Measurements from ENCODE around the gene RRBP1.

RRBP1 gene

DNA sequence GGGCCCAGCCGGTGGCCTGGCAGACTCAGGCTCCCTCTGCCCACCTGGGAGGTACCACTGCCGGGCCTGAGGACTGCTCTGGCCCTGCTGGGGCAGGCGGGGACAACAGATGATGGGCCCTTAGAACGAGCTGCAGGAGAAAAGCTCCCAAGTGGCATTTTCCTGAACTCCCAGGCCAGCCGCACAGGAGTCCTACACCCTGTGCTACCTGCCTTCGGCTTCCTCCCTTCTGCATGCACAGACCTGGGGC is 70.8 kb downstream of the RRBP1 start:
- H3K4me2 ChIP-seq (ENCODE audit: low read length) = no peak overlapping the region
- TF ChIP-seq EZH2 (IDR thresholded peaks at IDR 0.05; ENCODE audit: borderline replicate concordance, low read length) = no peak
- TF ChIP-seq, protein P1, sequence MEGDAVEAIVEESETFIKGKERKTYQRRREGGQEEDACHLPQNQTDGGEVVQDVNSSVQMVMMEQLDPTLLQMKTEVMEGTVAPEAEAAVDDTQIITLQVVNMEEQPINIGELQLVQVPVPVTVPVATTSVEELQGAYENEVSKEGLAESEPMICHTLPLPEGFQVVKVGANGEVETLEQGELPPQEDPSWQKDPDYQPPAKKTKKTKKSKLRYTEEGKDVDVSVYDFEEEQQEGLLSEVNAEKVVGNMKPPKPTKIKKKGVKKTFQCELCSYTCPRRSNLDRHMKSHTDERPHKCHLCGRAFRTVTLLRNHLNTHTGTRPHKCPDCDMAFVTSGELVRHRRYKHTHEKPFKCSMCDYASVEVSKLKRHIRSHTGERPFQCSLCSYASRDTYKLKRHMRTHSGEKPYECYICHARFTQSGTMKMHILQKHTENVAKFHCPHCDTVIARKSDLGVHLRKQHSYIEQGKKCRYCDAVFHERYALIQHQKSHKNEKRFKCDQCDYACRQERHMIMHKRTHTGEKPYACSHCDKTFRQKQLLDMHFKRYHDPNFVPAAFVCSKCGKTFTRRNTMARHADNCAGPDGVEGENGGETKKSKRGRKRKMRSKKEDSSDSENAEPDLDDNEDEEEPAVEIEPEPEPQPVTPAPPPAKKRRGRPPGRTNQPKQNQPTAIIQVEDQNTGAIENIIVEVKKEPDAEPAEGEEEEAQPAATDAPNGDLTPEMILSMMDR (IDR thresholded peaks at IDR 0.05; ENCODE audit: low read length) = no peak
- H3K27me3 ChIP-seq (ENCODE audit: insufficient read depth, low read length) = no peaks in the 10 kb centered on the region
- H3K36me3 ChIP-seq (ENCODE audit: insufficient read depth, low read length) = 0 out of 2 replicates have a peak, but pooled peaks cover 5% of the 10 kb centered on the region
- H3K4me3 ChIP-seq (ENCODE audit: low read depth, low read length, poor library complexity, severe bottlenecking) = no peak overlapping the region
- H3K9ac ChIP-seq (ENCODE audit: low read length) = no peak overlapping the region
- H4K20me1 ChIP-seq (ENCODE audit: insufficient read depth, low read length) = no peaks in the 10 kb centered on the region
- H3K79me2 ChIP-seq (ENCODE audit: insufficient read depth, low read length) = no peaks in the 10 kb centered on the region
- H3F3A ChIP-seq (ENCODE audit: insufficient read depth, low read length) = no peaks in the 10 kb centered on the region
- H3K9me3 ChIP-seq (ENCODE audit: low read length) = no peaks in the 10 kb centered on the region
- H3K27ac ChIP-seq (ENCODE audit: low read depth, low read length, poor library complexity, severe bottlenecking) = no peak overlapping the region
- H3K4me1 ChIP-seq (ENCODE audit: insufficient read depth, low read length, severe bottlenecking) = no peaks in the 10 kb centered on the region
- H2AFZ ChIP-seq (ENCODE audit: low read length) = no peak overlapping the region
- H3K9me2 ChIP-seq (ENCODE audit: low read depth, low read length) = no peaks in the 10 kb centered on the region

DNA sequence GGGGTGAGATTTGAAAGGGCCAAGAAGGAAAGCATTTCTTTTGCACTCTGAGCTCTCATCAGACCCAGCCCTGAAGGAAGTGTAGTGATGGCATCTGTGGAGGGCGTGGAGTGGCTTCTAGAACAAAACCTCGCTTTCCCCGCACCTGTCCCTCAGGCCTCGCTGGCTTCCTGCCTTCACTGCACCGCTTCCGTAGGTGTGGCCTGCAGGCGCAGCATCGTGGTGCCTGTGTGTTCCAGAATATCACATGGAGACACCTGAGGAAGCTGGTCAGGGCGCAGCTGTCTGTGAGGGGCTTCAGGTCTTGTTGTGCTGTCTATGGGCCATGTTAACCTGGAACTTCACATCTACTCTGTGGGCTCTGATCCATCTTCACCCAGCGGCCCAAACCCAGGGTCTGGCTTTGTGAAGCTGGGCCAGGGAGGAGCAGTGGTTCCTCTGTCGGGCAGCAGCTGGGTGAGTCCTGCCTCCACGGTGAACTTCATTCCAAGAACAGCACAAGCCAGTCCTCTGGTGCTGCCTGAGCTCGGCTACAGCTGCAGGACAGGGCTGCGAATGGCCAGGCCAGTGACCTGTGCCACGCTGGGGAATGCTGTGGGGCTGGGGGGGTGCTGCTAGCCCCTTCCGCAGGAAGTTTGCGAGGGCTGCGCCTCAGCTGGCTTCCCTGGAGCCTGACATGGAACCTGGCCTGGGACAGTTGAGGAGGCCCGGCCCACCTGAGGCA is 71.3 kb downstream of the RRBP1 start:
- Histone ChIP-seq H2AFZ (ENCODE audit: low read length) (no peak overlapping the region), H3F3A (ENCODE audit: insufficient read depth, low read length) (no peaks in the 10 kb centered on the region), H3K9ac (ENCODE audit: low read length) (no peak overlapping the region), H3K36me3 (ENCODE audit: insufficient read depth, low read length) (0 out of 2 replicates have a peak, but pooled peaks cover 5% of the 10 kb centered on the region), H3K27me3 (ENCODE audit: insufficient read depth, low read length) (no peaks in the 10 kb centered on the region), H3K79me2 (ENCODE audit: insufficient read depth, low read length) (no peaks in the 10 kb centered on the region), H3K4me2 (ENCODE audit: low read length) (no peak overlapping the region), H4K20me1 (ENCODE audit: insufficient read depth, low read length) (no peaks in the 10 kb centered on the region), H3K27ac (ENCODE audit: low read depth, low read length, poor library complexity, severe bottlenecking) (no peak overlapping the region), H3K4me3 (ENCODE audit: low read depth, low read length, poor library complexity, severe bottlenecking) (no peak overlapping the region), H3K9me2 (ENCODE audit: low read depth, low read length) (no peaks in the 10 kb centered on the region), H3K4me1 (ENCODE audit: insufficient read depth, low read length, severe bottlenecking) (no peaks in the 10 kb centered on the region), H3K9me3 (ENCODE audit: low read length) (no peaks in the 10 kb centered on the region)
- TF ChIP-seq, protein P1 (IDR thresholded peaks at IDR 0.05; ENCODE audit: low read length) = no peak
- no peak for TF ChIP-seq EZH2 (IDR thresholded peaks at IDR 0.05; ENCODE audit: borderline replicate concordance, low read length)

DNA sequence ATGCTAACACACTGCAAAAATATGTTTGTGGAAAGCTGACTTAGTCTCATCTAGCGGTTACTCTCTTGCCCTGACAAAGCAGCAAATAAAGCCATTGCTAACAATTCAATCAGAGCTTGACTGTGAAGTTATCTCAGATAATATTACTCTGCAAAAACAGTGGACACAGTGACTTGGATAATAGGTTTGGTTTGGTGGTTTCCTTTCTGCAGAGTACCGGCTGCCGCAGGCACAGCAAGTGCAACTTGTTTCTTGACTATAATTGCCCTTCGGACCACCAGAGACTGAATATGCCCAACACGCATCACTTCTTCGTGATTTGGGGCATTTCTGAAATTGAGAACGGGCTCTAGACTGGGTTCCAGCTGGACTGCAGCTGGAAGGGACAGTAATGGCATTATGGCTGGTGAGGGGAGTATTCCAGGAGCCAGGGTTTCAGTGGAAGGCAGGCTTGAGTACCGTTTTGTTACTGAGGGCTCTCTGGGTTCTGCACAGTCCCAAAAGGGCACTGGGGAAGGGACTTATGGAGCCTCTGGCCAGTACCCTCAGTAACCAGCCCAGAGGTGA is 72.1 kb downstream of the RRBP1 start:
- Histone ChIP-seq H3K9ac (ENCODE audit: low read length) (no peak overlapping the region), H3K9me3 (ENCODE audit: low read length) (no peaks in the 10 kb centered on the region), H3F3A (ENCODE audit: insufficient read depth, low read length) (no peaks in the 10 kb centered on the region), H2AFZ (ENCODE audit: low read length) (no peak overlapping the region), H3K4me1 (ENCODE audit: insufficient read depth, low read length, severe bottlenecking) (no peaks in the 10 kb centered on the region), H3K36me3 (ENCODE audit: insufficient read depth, low read length) (0 out of 2 replicates have a peak, but pooled peaks cover 5% of the 10 kb centered on the region), H3K27ac (ENCODE audit: low read depth, low read length, poor library complexity, severe bottlenecking) (no peak overlapping the region), H3K9me2 (ENCODE audit: low read depth, low read length) (no peaks in the 10 kb centered on the region), H3K27me3 (ENCODE audit: insufficient read depth, low read length) (no peaks in the 10 kb centered on the region), H3K4me3 (ENCODE audit: low read depth, low read length, poor library complexity, severe bottlenecking) (no peak overlapping the region), H4K20me1 (ENCODE audit: insufficient read depth, low read length) (no peaks in the 10 kb centered on the region), H3K4me2 (ENCODE audit: low read length) (no peak overlapping the region), H3K79me2 (ENCODE audit: insufficient read depth, low read length) (no peaks in the 10 kb centered on the region)
- TF ChIP-seq, protein P1 (IDR thresholded peaks at IDR 0.05; ENCODE audit: low read length) = no peak
- no peak for TF ChIP-seq EZH2 (IDR thresholded peaks at IDR 0.05; ENCODE audit: borderline replicate concordance, low read length)

Measured in OCI-LY1 (cell line).